Epidermal melanocyte (primary cell): ENCODE measurements around the gene ALKBH4.
"Not testable (repeated sequence)": the region's sequence is repeated elsewhere in the genome, so short reads cannot be mapped to it uniquely, and the experiment has no call there.

Experiments used
- DNase-seq: peaks from one replicate; pipeline ENCODE4 v3.0.0; 2011; ENCODE audit warnings: low spot score; ENCODE audit not compliant: insufficient read length

The ALKBH4 gene

DNA sequence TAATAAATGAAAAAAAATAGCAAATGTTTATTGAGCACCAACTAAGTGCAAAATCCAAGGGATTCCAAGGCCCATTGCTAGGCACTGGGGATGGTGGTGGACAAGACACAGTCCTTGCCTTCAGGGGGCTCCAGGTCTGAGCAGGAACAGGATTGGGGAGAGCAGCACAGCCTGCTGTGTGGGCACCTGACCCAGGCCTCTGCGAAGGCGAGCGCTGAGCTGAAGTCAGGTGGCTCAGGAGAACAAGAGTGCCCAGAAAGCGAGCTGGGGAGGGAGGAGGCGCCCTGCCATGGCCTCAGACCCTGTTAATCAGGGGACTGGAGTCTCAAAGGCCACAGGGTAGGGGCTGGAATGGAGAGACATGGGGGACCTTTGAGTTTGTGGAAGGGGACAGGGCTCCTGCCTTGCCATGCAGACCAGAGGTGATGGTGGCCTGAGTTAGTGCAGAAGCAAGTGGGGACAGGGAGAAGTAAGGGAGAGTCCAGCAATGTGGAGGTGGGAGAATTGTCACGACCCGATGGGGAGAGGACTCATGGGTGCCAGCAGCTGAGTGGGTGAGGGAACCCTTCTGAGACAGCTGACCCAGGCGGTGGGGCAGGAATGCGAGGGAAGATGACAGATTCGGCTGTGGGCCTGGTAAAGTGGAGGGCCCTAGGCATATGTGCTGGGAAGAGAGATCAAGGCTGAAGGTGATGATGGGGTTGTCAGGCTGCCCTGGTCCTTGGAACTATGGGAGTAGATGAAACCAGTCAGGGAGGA, 35.3 kb downstream of the ALKBH4 start:
- DNase-seq = no peak

GRCh38 chr7:102427019-102427405, 37.7 kb downstream of the ALKBH4 start:
- DNase-seq = no peak

DNA sequence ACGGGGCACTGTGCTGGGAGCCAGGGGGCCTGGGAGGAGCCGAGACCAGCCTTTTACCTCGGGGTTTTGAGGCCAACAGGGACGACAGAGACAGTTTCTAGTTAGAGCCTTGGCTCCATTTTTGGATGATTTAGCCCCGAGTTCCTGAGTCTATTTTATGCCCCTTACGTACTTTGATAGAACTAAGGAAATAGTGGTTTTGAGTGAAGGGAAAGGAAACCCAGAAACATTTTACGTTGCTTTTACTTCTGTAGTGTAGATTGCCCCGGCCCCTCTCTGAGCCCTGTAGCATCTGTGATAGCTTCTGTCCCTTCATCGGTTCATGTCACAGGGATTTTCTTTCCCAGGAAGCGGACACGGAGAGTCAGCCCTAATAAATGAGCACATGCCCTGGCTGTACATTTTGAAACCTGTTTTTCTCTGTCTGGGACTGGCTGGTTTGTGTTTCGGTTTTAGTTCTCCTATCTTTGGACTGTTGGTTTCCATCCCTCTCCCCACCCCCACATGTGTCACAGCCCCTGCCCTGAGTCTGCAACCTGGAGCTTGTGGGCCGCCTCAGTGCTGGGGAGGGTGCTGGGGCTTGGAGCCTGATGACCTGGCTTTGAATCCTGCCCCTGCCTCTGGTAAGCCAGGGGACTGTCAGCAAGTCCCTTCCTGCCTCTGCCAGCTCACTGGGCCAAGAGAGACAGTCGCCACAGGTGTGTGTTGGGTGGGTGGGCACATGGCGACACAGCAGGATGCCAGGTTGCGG, 38.2 kb downstream of the ALKBH4 start:
- DNase-seq = no peak

GRCh38 chr7:102425639-102426267, 38.9 kb downstream of the ALKBH4 start:
- DNase-seq = no peak

DNA sequence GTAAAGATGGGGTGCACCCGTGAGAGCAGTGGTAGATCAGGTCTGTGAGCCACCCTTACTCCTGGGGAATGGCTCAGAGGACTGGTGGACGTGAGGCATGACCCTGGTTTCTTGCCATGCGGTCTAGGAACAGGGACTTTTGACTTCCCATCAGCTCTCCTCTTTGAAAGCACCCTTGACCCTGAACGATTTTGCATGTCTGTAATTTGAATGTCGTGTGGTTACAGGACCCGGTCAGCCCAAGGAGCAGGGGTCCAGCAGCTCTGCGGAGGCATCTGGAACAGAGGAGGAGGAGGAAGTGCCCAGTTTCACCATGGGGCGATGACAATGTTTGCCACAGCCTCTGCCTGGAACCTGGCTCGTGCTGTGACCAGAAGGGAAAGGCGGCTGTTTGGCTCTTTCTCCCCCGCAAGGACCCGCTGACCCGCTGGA, 39.9 kb downstream of the ALKBH4 start:
- no peak for DNase-seq

DNA sequence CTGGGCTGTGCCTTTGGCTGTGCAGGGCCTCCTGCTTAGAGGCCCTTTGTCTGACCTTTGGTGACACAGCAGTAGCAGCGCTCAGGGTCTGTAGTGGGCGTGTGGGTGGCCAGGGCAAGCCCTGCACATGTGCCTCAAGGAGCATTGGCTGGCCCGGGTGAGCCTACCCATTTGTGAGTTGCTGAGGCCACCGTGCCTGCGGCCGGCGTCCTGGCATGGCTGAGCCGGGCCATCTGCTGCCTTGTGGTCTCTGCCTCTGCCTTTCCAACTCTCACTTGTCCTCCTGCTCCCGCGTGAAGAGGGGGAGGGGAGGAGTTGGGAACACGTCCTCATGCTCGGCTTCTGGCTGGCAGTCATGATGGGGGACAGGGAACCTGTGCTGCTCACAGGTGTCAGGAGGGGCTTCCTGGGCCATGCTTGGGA, 40.5 kb downstream of the ALKBH4 start:
- DNase-seq = no peak

GRCh38 chr7:102421706-102422240, 42.9 kb downstream of the ALKBH4 start:
- no peak for DNase-seq

DNA sequence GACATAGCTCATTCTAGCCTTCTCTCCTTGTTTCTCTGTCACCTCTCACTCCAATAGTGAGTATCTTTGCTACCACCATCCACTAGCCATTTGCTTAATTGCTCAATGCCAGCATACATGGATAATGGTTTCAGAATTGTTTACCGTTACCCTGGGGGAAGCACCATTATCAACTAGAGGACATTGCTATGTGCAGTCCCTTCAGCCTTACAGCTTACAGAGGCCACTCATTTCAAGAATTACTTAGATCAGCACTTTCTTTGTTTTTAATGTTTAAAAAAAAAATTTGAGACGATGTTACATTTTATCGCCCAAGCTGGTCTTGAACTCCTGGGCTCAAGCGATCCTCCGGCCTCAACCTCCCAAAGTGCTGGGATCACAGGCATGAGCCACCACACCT, 46.1 kb downstream of the ALKBH4 start:
- no peak for DNase-seq

DNA sequence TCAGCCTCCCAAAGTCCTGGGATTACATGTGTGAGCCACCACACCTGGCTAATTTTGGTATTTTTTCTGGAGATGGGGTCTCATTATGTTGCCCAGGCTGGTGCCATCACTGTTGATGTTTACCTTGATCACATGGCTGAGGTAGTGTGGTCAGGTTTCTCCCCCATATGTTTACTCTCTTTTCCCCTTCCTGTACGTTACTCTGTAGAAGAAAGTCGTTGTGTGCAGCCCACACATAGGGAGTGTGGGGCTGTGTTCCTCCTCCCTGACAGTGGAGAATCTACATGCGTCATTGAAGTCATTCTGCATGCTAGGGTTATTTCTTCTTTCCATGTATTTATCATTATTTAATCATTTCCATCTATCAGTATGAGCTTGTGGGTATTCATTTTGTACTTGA, 47.6 kb downstream of the ALKBH4 start:
- no peak for DNase-seq

DNA sequence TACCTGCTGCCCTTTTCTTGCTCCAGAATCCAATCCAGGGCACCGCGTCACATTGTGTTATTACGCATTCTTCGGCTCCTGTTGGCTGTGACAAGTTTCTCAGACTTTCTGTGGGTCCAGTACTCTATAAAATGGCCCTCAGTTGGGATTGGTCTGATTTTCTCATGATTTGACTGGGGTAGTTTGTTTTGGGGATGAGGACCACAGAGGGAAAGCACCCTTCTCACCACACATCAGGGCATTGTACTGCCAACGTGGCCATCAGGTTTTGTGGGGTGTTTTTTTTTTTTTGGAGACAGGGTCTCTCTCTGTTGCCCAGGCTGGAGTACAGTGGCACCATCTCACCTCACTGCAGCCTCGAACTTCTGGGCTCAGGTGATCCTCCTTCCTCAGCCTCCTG, 48.3 kb downstream of the ALKBH4 start:
- no peak for DNase-seq

- DNase-seq = no peak
Observed at GRCh38 chr7:102415685-102416225, 48.9 kb downstream of the ALKBH4 start.

DNA sequence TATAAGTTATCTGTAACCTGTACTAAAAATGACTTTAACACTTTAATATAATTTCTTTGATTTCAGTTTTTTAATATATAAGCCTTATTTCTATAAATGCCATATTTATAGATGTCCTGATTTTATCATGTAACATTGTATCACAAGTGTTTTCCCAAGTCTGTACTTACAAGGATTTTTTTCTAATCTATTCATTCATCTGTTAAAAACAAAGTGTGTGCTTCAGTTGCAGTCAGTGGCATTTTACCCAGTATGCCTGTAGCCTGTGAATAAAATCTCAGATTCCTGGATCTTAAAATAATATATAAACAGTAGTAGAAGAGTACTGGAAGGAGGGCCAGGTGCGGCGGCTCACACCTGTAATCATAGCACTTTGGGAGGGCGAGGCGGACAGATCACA, 51.1 kb downstream of the ALKBH4 start:
- no peak for DNase-seq

DNA sequence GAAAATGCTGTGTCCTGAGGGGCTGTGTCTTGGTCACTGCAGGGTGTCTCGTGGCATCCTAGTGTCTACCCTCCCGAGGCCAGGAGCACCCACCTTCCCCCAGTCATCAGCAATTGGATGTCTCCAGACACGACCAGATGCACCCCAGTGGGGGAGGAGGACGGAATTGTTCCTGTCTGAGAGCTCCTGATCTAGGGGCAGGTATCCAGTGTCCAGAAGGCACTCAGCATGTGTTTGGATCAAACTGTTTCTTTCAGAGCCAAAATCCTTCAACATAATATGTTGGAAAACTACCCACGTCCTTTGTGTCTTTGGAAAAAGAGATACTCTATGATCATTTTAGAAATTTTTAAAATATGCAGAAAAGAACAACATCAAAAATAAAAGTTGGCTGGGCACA, 51.6 kb downstream of the ALKBH4 start:
- DNase-seq = no peak

GRCh38 chr7:102412548-102412947, 52.1 kb downstream of the ALKBH4 start:
- DNase-seq = no peak

DNA sequence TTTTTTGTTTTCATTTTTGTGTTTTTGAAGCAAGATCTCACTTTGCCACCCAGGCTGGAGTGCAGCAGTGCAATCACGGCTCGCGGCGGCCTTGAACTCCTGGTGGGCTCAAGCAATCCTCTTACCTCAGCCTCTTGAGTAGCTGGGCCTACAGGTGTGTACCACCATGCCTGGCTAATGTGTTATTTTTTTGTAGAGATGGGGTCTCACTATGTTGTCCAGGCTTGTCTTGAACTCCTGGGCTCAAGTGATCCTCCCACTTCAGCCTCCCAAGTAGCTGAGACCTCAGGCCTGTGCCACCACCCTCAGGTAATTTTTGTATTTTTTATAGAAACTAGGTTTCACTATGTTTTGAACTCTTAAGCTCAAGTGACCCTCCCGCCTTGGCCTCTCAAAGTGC, 53.7 kb downstream of the ALKBH4 start:
- DNase-seq = no peak

DNA sequence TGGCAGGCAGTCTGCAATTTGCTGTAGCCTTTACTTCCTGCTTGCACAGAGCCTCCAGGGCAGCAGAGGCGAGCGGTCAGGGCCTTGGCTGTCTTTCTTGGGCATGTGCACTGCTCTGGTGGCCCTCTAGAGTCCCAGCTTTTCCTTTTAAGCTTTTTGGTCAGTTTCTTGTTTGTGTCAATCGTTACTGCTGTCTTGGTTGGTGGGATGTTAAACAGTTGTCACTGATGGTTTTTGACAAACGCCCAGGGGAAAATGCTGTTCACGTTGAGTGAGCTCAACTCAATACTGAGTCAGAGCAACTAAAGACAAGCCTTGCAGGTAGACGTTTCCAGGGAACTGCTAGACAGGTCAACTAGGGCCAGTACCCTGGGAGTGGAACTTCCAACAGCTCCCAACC, 54.5 kb downstream of the ALKBH4 start:
- no peak for DNase-seq

DNA sequence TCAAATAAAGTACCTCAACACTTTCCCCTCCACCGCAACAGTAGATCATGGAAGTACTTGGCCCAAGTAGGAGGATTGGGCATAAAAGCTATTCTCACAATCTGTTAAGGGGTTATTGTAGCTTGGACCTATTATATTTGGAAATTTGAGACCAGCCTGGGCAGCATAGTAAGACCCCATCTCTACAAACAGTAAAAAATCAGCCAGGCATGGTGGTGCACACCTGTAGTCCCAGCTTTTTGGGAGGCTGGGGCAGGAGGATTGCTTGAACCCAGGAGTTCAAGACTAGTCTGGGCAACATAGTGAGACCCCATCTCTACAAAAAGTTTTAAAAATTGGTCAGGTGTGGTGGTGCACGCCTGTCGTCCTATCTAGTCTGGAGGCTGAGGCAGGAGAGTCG, 55.3 kb downstream of the ALKBH4 start:
- DNase-seq = no peak

DNA sequence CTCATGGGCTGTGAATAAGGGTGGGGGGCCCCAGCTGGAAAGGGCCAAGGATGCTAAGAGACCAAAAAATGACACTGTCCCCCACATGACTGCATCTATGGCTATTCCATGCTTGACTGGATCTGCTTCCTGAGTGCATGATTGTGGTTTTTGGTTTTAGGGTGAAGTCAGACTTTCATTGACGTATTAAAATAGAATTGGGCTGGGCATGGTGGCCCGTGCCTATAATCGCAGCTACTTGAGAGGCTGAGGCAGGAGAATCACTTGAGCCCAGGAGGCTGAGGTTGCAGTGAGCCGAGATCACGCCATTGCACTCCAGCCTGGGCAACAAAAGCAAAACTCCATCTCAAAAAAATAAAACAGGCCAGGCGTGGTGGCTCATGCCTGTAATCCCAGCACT, 56.1 kb downstream of the ALKBH4 start:
- DNase-seq = not testable (repeated sequence)

DNA sequence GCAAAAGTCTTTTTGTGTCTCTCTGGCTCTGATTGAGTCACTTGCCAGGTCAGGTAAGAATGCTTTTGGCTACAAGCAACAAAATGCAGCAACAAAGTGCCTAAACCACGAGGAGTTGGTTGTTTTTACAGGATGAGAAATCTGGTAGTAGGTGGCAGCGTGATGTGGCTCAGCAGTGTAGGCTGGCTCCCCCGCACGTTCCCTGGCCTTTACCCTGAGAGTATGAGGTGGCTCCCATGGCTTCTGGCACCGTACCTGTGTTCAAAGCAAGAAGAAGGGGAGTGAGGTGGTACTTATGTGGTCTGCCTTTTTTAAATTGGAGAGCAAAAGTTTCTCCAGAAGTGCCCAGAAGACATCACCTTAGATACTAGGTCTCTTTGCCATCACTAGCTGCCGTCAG, 56.8 kb downstream of the ALKBH4 start:
- no peak for DNase-seq
